ENCODE measurements around the gene ISLR.
"Not testable (repeated sequence)": the region's sequence is repeated elsewhere in the genome, so short reads cannot be mapped to it uniquely, and the experiment has no call there.

The ISLR gene

DNA sequence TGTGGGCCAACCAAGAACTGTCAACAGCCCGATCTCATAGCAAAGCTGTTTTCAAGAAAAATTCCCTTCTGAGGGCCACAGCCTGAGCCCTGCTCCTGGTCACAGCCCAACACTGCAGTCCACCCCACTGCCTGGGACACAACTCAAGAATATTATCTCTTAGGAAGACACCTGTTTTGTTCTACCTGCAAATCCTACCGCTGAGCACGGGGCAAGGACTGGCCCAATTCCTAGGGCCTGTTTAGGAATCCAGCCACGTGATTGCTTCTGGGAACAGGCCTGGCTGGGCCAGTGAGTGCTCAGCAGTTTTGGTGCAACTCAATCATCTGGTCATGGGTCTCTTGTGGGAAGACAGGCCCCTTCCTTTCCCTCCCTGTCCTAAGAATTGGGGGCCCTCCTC lies 34.9 kb upstream of the ISLR start:
- no peak for DNase-seq

DNA sequence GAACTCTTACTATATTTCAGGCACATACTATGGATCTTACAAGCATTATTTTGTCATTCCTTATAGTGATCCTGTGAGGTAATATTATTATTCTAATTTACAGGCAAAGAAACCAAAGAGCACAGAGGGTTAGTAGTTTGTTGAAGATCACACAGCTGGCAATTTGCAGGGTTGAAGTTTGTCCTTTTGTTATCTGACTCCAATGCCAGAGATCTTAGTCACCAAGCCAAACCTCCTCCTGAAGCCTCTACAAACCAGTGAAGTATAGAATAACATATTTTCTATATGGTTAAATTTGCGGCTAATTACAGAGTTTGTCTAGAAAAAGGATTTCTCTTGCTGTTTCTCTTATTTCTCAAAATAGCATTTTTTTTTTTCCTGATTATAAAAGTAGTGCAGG lies 31.9 kb upstream of the ISLR start:
- DNase-seq: no peak

DNA sequence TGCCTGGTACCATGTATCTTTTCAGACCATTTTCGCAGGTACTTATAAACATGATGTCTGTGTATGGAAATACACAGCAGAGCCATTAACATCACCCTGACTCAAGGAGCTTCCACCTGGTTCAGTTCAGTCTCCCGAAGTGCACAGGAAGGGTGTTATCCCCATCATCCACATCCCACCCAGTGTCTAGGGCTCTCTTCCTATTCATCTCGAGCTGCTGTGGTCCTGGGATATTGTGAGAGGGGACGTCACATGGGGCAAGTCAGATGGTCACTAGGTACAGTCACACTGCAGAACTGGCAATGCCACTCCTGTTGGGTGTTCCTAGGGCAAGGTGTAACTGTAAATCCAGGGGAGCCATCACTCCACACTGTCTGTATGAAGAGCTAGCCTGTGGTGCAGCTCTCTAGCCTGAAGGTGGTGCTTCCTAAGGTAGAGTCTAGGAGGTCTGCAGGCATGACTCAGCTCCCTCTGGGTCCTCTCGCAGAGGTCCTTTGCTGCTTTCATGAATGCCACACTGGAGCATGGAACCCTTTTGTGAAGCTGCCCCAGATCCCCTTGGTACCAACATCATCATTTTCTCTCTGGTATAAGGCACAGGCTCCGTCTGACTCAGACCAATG lies 29.2 kb upstream of the ISLR start:
- no peak for DNase-seq

DNA sequence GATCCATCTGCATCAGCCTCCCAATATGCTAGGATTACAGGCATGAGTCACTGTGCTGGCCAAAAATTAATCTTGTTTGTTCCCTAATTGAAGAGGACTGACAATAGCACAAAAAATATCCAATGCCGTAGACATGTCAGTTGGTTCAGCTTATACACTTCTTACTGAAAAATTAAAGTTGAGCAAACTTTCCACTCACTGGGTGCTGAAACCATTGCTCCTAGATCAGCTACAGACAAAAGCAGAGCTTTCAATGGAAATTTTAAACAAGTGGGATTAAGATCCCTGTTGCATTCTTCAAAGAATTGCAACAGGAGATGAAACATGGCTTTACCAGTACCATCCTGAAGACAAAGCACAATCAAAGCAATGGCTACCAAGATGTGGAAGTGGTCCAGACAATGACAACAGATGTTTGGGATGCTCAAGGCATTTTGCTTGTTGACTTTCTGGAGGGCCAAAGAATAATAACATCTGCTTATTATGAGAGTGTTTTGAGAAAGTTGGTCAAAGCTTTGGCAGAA lies 27.2 kb upstream of the ISLR start:
- DNase-seq: no peak

- DNase-seq: no peak
Observed at GRCh38 chr15:74147051-74147450, 26.5 kb upstream of the ISLR start.

DNA sequence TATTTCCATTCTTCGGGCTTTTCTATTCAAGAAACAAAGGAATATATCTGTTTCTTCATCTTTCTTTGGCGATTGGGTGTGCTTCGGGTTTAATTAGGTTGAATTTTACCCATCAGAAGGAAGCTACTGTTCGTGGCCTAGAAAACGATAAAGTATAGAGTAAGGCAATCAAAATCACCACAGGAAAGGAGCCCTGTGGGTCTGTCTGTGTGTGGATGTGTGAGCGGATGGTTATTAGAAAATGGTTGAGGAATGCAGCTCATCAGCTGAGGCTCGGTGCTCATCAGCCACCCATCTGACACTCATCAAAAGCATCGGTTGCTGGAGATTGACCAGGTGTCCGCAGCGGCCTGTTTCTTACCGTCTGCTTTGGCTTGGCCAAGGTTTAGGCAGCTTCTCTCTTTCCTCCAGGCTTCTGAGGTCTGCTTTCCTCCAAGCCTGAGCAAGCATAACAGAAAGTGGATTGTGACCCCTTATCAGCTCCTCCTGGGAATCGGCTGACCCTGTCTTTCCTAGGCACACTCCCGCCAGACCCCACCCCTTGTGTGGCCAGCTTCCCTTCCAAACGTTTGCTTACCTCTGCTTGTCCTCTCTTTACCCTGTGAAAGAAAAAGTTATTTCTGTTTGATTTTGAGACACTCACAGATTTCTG lies 17.6 kb upstream of the ISLR start:
- no peak for DNase-seq

DNA sequence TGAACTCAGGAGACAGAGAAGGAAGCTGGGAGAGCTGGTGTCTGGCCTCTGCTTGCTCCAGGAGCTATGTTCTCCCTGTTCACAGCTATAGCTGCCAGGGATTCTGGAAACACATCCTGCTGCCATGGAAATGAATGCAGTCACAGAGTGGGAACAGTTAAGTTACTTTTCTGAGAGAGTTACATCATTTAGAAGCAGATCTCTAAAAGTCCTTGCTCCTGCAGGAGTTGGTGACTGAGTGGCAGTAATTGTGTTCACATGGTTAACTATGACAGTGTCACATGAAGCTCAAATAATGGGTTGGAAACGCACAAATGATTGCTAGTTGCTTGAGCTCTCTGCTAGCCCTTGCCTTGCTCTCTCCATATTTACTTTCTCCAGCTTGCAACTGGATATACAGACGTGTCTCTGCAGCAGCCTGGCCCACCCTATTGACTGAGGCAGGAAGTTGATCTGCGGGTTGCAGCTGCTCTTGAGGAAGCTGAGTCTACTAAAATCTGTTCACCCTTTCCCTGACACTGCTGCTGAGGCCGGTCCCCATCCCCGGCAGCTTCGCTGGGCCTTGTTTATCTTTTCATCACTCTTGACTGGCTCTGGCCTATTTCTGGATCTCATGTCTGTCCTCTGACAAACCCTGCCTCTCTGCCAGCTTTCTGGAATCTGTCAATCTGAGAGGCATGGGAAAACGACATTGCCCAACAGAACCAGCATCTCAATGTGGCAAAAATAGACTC lies 16.7 kb upstream of the ISLR start:
- DNase-seq: no peak

DNA sequence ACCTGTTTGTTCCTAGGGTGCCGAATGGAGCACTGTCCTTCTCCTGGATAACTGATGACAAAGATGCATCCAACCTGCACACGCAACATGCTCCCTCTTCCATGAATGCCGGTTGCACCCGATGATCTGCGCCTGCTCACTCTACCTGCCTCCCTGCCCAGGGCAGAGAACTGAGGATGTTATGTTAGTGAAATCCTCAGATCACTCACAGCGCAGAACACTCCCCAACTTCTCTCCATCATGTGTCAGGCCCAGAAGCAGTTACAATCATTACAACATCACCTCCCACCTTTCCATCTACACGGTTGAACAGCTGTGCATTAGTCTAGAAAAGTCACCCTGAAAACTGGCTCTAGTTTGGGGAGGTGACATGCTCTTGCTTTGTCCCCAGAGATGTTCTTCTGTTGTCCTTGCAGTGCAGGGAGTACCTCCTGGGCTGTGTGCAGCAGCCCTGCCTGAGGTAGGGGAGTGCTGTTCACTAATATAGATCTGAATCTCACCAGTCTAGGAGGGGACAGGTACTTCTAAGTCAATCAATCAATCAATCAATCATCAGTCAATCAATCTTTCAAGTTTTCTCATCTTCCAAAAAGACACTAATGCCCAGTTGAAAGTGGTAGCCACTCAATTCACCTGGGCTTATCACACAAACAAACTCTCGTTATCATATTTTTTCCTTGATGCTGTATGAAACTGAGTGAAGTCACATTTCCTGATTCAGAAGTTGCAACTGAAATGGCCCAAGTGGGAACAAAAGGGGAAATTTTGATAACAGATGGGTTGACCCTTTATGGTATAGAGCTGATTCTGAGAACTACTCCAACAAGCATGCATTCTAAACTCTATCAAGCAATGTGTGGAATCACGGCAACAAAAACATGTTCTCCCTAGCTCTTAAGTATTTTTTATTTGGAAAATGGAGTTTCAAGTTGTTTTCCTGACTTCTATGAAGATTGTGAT lies 15.4 kb upstream of the ISLR start:
- DNase-seq: no peak

- DNase-seq: no peak
Observed at GRCh38 chr15:74158855-74159650, 14.5 kb upstream of the ISLR start.

GRCh38 chr15:74159773-74160172 lies 13.7 kb upstream of the ISLR start:
- no peak for DNase-seq

DNA sequence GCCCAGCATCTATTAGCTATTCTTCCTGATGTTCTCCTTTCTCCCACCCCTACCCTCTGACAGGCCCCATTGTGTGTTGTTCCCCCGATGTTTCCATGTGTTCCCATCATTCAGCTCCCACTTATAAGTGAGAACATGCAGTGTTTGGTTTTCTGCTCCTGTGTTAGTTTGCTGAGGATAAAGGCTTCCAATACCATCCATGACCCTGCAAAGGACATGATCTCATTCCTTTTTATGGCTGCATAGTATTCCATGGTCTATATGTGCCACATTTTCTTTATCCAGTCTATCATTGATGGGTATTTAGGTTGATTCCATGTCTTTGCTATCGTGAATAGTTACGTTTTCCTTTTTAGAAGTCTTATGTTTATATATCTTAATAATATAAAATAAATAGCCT lies 13.1 kb upstream of the ISLR start:
- not testable (repeated sequence) for DNase-seq

- DNase-seq: not testable (repeated sequence)
Observed at GRCh38 chr15:74162195-74162536, 11.3 kb upstream of the ISLR start.

- no peak for DNase-seq
Observed at GRCh38 chr15:74165461-74165860, 8.0 kb upstream of the ISLR start.

DNA sequence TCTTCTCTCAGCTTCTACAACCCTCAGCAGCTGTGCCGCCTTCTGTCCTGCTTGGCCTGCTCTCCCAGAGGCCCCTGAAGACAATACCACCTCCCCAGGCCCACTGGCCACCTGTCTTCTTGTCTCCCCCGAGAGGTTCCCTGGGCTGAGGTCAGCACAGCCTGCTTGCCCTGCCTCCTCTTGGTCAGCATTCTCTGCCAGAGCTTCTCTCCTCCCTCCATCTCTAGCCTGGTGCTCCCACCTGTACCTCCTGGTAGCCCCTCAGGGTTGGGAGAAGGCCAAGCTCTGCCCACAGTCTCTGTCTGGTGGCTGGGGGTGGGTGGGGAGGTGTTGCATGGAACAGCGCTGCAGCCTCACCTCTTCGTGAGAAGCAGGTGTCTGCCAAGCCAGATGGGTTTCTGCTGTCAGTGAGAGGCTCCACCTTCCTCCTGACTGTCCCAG lies 5.6 kb upstream of the ISLR start:
- DNase-seq: no peak

GRCh38 chr15:74168711-74169126 lies 4.8 kb upstream of the ISLR start:
- DNase-seq: no peak

DNA sequence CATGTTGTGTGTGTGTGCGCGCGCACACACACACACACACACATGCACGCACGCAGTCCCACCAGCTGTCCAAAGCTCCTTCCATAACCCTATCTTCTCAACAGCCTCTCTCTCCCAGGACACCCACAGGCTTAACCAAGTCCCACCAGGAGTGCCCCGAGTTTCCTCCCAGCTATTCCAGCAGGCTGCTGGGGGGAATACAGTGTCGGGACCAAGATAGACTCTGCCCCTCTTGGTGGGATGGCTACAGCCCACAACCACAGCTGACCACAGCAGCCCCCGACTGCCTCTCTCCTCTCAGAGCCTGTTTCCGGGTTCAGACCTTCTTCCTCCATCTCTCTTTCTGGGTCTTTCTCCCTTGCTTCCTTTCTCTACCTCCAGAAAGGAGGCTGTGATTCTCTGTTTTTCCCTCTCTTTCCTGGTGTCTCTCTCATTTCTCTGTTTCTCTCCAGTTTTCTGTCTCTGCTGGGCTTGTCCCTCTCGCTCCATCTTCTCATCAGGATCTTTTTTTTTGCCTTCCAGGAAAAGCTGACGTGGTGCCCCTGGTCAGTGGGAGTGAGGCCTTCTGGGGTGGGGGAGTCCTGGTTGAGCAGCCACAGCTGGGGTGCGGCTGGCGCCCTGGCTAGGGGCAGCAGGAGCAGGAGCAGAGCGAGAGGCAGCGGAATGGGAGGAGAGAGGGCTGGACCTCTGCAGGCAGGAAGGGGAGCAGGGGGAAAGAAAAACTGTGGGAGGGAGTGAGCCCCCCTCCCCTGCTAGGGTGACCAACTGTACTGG lies 3.3 kb upstream of the ISLR start:
- DNase-seq: no peak

GRCh38 chr15:74170875-74171578 lies 2.5 kb upstream of the ISLR start:
- no peak for DNase-seq

- no peak for DNase-seq
Observed at GRCh38 chr15:74171965-74172541, 1.5 kb upstream of the ISLR start.

- no peak for DNase-seq
Observed at GRCh38 chr15:74172701-74173379, 670 bp upstream of the ISLR start.
